ENCODE data around the gene KHDRBS1. TPM values are rescaled to one million over a fixed set of nuclear protein-coding genes. Genes with fewer than 3 reads are reported as not detected.
A peak's percentile ranks its signal among the peaks of the same experiment; 100 is the strongest.

The KHDRBS1 gene
- total and polyA plus RNA-seq, 9 of the 15 experiments (the other 6 are each of a cell fraction or from before 2014, with no cell fraction given) = 48.4 to 257 (median 114) TPM

DNA sequence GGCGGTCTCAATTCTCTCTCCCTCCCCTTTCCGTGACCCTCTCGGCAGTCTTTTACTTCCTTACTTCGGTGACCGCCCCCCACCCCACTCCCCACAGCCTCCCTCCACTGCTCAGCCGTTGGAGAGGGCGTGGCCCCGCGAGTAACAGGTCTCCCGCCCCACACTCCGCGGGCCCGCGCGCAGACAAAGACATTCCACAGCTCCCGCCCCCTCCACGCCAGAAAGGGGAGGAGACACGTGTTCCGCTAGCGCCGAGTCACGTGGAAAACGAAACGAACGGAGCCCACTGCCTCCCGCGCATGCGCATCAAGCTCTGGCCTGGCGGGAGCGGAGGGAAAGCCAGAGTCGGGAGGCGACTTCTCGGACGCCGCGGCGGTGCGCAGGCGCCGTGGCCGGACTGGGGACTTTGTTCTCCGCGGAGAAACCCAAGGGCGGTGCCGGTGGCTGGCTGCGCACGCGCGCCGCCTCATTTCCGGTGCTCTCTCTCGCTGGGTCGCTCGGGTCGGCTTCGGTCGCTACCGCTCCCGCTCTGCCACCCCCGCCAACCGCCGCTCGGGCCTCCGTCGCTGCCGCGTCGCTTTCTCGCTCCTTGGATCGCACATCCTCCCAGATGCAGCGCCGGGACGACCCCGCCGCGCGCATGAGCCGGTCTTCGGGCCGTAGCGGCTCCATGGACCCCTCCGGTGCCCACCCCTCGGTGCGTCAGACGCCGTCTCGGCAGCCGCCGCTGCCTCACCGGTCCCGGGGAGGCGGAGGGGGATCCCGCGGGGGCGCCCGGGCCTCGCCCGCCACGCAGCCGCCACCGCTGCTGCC, at the start of gene KHDRBS1 (continued):
- TF ChIP-seq KAT7 (CRISPR knock-in tag; IDR thresholded peaks at IDR 0.05; ENCODE audit: borderline replicate concordance) (peak; percentile 84; the same call in 1 of the 2 replicates), PCBP2 (IDR thresholded peaks at IDR 0.05; ENCODE audit: low read depth, low read length, poor library complexity, severe bottlenecking) (no peak), NFE2 (IDR thresholded peaks at IDR 0.05; ENCODE audit: low read depth) (peak; percentile 50), ZNF24 (IDR thresholded peaks at IDR 0.05) (peak; percentile 47; the same call in 1 of the 2 replicates), RCOR1 (IDR thresholded peaks at IDR 0.05; ENCODE audit: borderline replicate concordance in 1 of 2, low read depth in 2 of 2, low read length in 2 of 2) (peak in 1 of 2 experiments; percentile 68; a peak in 2 of 4 replicates), MBD2 (IDR thresholded peaks at IDR 0.05; ENCODE audit: borderline replicate concordance, low read depth) (no peak), SMAD1 (IDR thresholded peaks at IDR 0.05; ENCODE audit: low read depth, low read length, partially characterized antibody) (peak; percentile 75), SP1 (CRISPR knock-in tag; IDR thresholded peaks at IDR 0.05) (peak; percentile 95), CTBP1 (IDR thresholded peaks at IDR 0.05; ENCODE audit: borderline replicate concordance) (peak; percentile 50), TARDBP (IDR thresholded peaks at IDR 0.05) (peak; percentile 96), CBFA2T3 (IDR thresholded peaks at IDR 0.05) (peak; percentile 6; the same call in 1 of the 2 replicates), ZKSCAN1 (IDR thresholded peaks at IDR 0.05; ENCODE audit: low read depth, low read length) (peak; percentile 78), KLF1 (tag; IDR thresholded peaks at IDR 0.05) (peak; percentile 94; the same call in 1 of the 2 replicates), FOXA1 (IDR thresholded peaks at IDR 0.05; ENCODE audit: borderline replicate concordance) (no peak), MTA2 (IDR thresholded peaks at IDR 0.05; ENCODE audit: low read depth) (peak; percentile 69), ZNF589 (CRISPR knock-in tag; IDR thresholded peaks at IDR 0.05; ENCODE audit: low read depth) (peak; percentile 18; the same call in 1 of the 2 replicates), RNF2 (IDR thresholded peaks at IDR 0.05) (peak; percentile 67; the same call in 1 of the 2 replicates)
- TF ChIP-seq, protein P1, sequence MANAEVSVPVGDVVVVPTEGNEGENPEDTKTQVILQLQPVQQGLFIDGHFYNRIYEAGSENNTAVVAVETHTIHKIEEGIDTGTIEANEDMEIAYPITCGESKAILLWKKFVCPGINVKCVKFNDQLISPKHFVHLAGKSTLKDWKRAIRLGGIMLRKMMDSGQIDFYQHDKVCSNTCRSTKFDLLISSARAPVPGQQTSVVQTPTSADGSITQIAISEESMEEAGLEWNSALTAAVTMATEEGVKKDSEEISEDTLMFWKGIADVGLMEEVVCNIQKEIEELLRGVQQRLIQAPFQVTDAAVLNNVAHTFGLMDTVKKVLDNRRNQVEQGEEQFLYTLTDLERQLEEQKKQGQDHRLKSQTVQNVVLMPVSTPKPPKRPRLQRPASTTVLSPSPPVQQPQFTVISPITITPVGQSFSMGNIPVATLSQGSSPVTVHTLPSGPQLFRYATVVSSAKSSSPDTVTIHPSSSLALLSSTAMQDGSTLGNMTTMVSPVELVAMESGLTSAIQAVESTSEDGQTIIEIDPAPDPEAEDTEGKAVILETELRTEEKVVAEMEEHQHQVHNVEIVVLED (CRISPR knock-in tag; IDR thresholded peaks at IDR 0.05) = peak; percentile 79
- TF ChIP-seq, protein P2, sequence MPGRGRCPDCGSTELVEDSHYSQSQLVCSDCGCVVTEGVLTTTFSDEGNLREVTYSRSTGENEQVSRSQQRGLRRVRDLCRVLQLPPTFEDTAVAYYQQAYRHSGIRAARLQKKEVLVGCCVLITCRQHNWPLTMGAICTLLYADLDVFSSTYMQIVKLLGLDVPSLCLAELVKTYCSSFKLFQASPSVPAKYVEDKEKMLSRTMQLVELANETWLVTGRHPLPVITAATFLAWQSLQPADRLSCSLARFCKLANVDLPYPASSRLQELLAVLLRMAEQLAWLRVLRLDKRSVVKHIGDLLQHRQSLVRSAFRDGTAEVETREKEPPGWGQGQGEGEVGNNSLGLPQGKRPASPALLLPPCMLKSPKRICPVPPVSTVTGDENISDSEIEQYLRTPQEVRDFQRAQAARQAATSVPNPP (IDR thresholded peaks at IDR 0.05; ENCODE audit: borderline replicate concordance, insufficient read depth, insufficient read length) = no peak
- TF ChIP-seq, protein P3, sequence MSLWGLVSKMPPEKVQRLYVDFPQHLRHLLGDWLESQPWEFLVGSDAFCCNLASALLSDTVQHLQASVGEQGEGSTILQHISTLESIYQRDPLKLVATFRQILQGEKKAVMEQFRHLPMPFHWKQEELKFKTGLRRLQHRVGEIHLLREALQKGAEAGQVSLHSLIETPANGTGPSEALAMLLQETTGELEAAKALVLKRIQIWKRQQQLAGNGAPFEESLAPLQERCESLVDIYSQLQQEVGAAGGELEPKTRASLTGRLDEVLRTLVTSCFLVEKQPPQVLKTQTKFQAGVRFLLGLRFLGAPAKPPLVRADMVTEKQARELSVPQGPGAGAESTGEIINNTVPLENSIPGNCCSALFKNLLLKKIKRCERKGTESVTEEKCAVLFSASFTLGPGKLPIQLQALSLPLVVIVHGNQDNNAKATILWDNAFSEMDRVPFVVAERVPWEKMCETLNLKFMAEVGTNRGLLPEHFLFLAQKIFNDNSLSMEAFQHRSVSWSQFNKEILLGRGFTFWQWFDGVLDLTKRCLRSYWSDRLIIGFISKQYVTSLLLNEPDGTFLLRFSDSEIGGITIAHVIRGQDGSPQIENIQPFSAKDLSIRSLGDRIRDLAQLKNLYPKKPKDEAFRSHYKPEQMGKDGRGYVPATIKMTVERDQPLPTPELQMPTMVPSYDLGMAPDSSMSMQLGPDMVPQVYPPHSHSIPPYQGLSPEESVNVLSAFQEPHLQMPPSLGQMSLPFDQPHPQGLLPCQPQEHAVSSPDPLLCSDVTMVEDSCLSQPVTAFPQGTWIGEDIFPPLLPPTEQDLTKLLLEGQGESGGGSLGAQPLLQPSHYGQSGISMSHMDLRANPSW (CRISPR knock-in tag; IDR thresholded peaks at IDR 0.05) = no peak
- TF ChIP-seq, protein P4, sequence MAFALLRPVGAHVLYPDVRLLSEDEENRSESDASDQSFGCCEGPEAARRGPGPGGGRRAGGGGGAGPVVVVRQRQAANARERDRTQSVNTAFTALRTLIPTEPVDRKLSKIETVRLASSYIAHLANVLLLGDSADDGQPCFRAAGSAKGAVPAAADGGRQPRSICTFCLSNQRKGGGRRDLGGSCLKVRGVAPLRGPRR (CRISPR knock-in tag; IDR thresholded peaks at IDR 0.05) = no peak

Measured in K562 (cell line).